ENCODE results near the gene TMEM242.

- no peak for TF ChIP-seq JUN (IDR thresholded peaks at IDR 0.05)
- TF ChIP-seq CTCF (IDR thresholded peaks at IDR 0.05): no peak
- TF ChIP-seq REST (IDR thresholded peaks at IDR 0.05): no peak
- no peak for TF ChIP-seq SMC3 (IDR thresholded peaks at IDR 0.05)
- TF ChIP-seq ESRRA (IDR thresholded peaks at IDR 0.05; ENCODE audit: borderline replicate concordance, low read length): no peak
Measured at GRCh38 chr6:157240059-157240959, 83.0 kb downstream of the TMEM242 start.

Data from A549 (cell line).